Measurements from ENCODE around the gene MIA. TPM values are rescaled to one million over a fixed set of nuclear protein-coding genes. Genes with fewer than 3 reads are reported as not detected.

MIA gene
- total RNA-seq, 1 experiment from 2014 or later = 49.3 TPM

GRCh38 chr19:40747536-40747935 is 27.8 kb upstream of the MIA start:
- DNase-seq = no peak
- no peaks in the 10 kb centered on the region for H3K27me3 Mint-ChIP-seq (ENCODE audit: unreplicated experiment)
- no peak overlapping the region for H3K27ac Mint-ChIP-seq (ENCODE audit: unreplicated experiment)
- intact Hi-C loops (cut with micrococcal nuclease; ENCODE audit: unreplicated experiment) = no loop called here
- TF ChIP-seq CTCF (IDR thresholded peaks at IDR 0.05; ENCODE audit: unreplicated experiment) = no peak
- CTCF ChIA-PET = interaction anchor here (1.5 kb wide), 1 partner anchor 31 kb away, joined by 3 read pairs; no protein-coding TSS in a partner anchor
- H3K4me3 Mint-ChIP-seq (ENCODE audit: low read depth, unreplicated experiment) = no peak overlapping the region
- peaks cover 59% of the 10 kb centered on the region for H3K36me3 Mint-ChIP-seq (ENCODE audit: insufficient read depth, unreplicated experiment)
- H3K9me3 Mint-ChIP-seq (ENCODE audit: low read depth, unreplicated experiment) = no peaks in the 10 kb centered on the region
- H3K4me1 Mint-ChIP-seq (ENCODE audit: low read depth, unreplicated experiment) = peaks cover 27% of the 10 kb centered on the region
- BruUV-seq (replicated peaks) = no TSS peak

GRCh38 chr19:40750058-40750873 is 25.1 kb upstream of the MIA start, which contains the start of gene ACTMAP:
TSS of gene ACTMAP (minus strand) at chr19:40750477. CDS start at chr19:40749803, 674 bp downstream.
- peak; percentile 99 for DNase-seq
- Mint-ChIP-seq H3K27me3 (ENCODE audit: unreplicated experiment) (no peaks in the 10 kb centered on the region), H3K36me3 (ENCODE audit: insufficient read depth, unreplicated experiment) (peaks cover 66% of the 10 kb centered on the region), H3K4me3 (ENCODE audit: low read depth, unreplicated experiment) (peak within 1 kb of the TSS; percentile 84), H3K4me1 (ENCODE audit: low read depth, unreplicated experiment) (peaks cover 43% of the 10 kb centered on the region), H3K27ac (ENCODE audit: unreplicated experiment) (peak within 1 kb of the TSS; percentile 92), H3K9me3 (ENCODE audit: low read depth, unreplicated experiment) (no peaks in the 10 kb centered on the region)
- BruUV-seq (replicated peaks) = TSS peak; percentile 91
- TF ChIP-seq CTCF (IDR thresholded peaks at IDR 0.05; ENCODE audit: unreplicated experiment) = no peak
- intact Hi-C loops (cut with micrococcal nuclease; ENCODE audit: unreplicated experiment) = loop anchor here (5.0 kb wide), 2 partner anchors 33 to 47 kb away; partner anchors contain the start of genes COQ8B, EGLN2 and ITPKC
- CTCF ChIA-PET = interaction anchor here (0.6 to 1.5 kb wide), 5 partner anchors 8 to 402 kb away, joined by 3 to 10 read pairs (median 6); partner anchors contain the start of genes C19orf47, COQ8B, ITPKC and PLD3

- intact Hi-C loops (cut with micrococcal nuclease; ENCODE audit: unreplicated experiment) = loop anchor here (5.0 kb wide), 2 partner anchors 34 to 46 kb away; partner anchors contain the start of genes COQ8B, EGLN2 and ITPKC
- no peak for TF ChIP-seq CTCF (IDR thresholded peaks at IDR 0.05; ENCODE audit: unreplicated experiment)
- H3K36me3 Mint-ChIP-seq (ENCODE audit: insufficient read depth, unreplicated experiment) = peaks cover 73% of the 10 kb centered on the region
- peak; percentile 99 for DNase-seq
- peak within 1 kb of the TSS; percentile 92 for H3K27ac Mint-ChIP-seq (ENCODE audit: unreplicated experiment)
- BruUV-seq (replicated peaks) = no TSS peak
- CTCF ChIA-PET = interaction anchor here (0.6 to 1.9 kb wide), 6 partner anchors 9 to 403 kb away, joined by 3 to 10 read pairs (median 7); partner anchors contain the start of genes C19orf47, COQ8B, ITPKC and PLD3
- H3K4me1 Mint-ChIP-seq (ENCODE audit: low read depth, unreplicated experiment) = peaks cover 49% of the 10 kb centered on the region
- H3K4me3 Mint-ChIP-seq (ENCODE audit: low read depth, unreplicated experiment) = peak within 1 kb of the TSS; percentile 84
- H3K27me3 Mint-ChIP-seq (ENCODE audit: unreplicated experiment) = no peaks in the 10 kb centered on the region
- no peaks in the 10 kb centered on the region for H3K9me3 Mint-ChIP-seq (ENCODE audit: low read depth, unreplicated experiment)
Measured at GRCh38 chr19:40750874-40751537, 24.3 kb upstream of the MIA start, which contains the start of gene SNRPA. TSS of gene SNRPA (plus strand) at chr19:40751203. CDS start at chr19:40751409, 206 bp downstream.

- Mint-ChIP-seq H3K4me1 (ENCODE audit: low read depth, unreplicated experiment) (peaks cover 59% of the 10 kb centered on the region), H3K4me3 (ENCODE audit: low read depth, unreplicated experiment) (peak overlapping the region; percentile 84), H3K27ac (ENCODE audit: unreplicated experiment) (peak overlapping the region; percentile 92), H3K36me3 (ENCODE audit: insufficient read depth, unreplicated experiment) (peaks cover 86% of the 10 kb centered on the region), H3K27me3 (ENCODE audit: unreplicated experiment) (no peaks in the 10 kb centered on the region), H3K9me3 (ENCODE audit: low read depth, unreplicated experiment) (no peaks in the 10 kb centered on the region)
- TF ChIP-seq CTCF (IDR thresholded peaks at IDR 0.05; ENCODE audit: unreplicated experiment) = no peak
- BruUV-seq (replicated peaks) = no TSS peak
- DNase-seq = no peak
- intact Hi-C loops (cut with micrococcal nuclease; ENCODE audit: unreplicated experiment) = loop anchor here (5.0 kb wide), 2 partner anchors 35 to 45 kb away; partner anchors contain the start of genes COQ8B, EGLN2 and ITPKC
- CTCF ChIA-PET = interaction anchor here (0.6 to 1.9 kb wide), 4 partner anchors 26 to 52 kb away, joined by 3 to 10 read pairs (median 4); partner anchors contain the start of gene RAB4B
Measured at GRCh38 chr19:40752257-40752781, 23.0 kb upstream of the MIA start.

Measured in Calu3 (cell line).